Parathyroid adenoma (tissue), 2 donors: Measurements from ENCODE around the gene CFLAR.

ENCODE experiments used
- H2AFZ ChIP-seq: fragments of 300-600 bp; sonication (generic); one replicate; pipeline ENCODE4 v1.7.0; 2017; ENCODE audit warnings: antibody characterized with exemption, mild to moderate bottlenecking
- H3K27ac ChIP-seq: fragments of 300-600 bp; sonication (generic); one replicate; pipeline ENCODE4 v1.7.0; 2017
- H3K27me3 ChIP-seq: fragments of 300-600 bp; sonication (generic); one replicate; pipeline ENCODE4 v1.7.0; 2017; ENCODE audit warnings: low read length; ENCODE audit not compliant: control insufficient read depth, insufficient read depth
- H3K36me3 ChIP-seq: fragments of 300-600 bp; sonication (generic); one replicate; pipeline ENCODE4 v1.7.0; 2017; ENCODE audit warnings: low read length; ENCODE audit not compliant: control insufficient read depth, insufficient read depth
- H3K4me1 ChIP-seq: fragments of 300-600 bp; sonication (generic); one replicate; pipeline ENCODE4 v1.7.0; 2017; ENCODE audit warnings: control low read depth
- H3K4me2 ChIP-seq: fragments of 300-600 bp; sonication (generic); one replicate; pipeline ENCODE4 v1.7.0; 2017; ENCODE audit warnings: low read length
- H3K4me3 ChIP-seq: fragments of 300-600 bp; sonication (generic); one replicate; pipeline ENCODE4 v1.7.0; 2017; ENCODE audit warnings: low read depth, low read length
- H3K79me2 ChIP-seq: fragments of 300-600 bp; sonication (generic); one replicate; pipeline ENCODE4 v1.7.0; 2017; ENCODE audit warnings: control low read depth
- H3K9ac ChIP-seq: fragments of 300-600 bp; sonication (generic); one replicate; pipeline ENCODE4 v1.7.0; 2017; ENCODE audit warnings: mild to moderate bottlenecking
- H3K9me3 ChIP-seq: fragments of 300-600 bp; sonication (generic); one replicate; pipeline ENCODE4 v1.7.0; 2017; ENCODE audit warnings: low read length; ENCODE audit not compliant: control insufficient read depth
- CTCF ChIP-seq: fragments of 300-600 bp; sonication (generic); IDR thresholded peaks from one replicate; pipeline ENCODE4 v1.7.0; 2017; ENCODE audit warnings: antibody characterized with exemption, mild to moderate bottlenecking
- donor health status: primary hyperparathyroidism.

Gene CFLAR

GRCh38 chr2:201151127-201151981 lies 35.4 kb downstream of the CFLAR start:
- Histone ChIP-seq H3K4me2 (peak overlapping the region; percentile 29), H3K79me2 (no peaks in the 10 kb centered on the region), H3K4me1 (no peaks in the 10 kb centered on the region), H3K27me3 (no peaks in the 10 kb centered on the region), H2AFZ (no peak overlapping the region), H3K9ac (no peak overlapping the region), H3K4me3 (peak overlapping the region; percentile 6), H3K9me3 (no peaks in the 10 kb centered on the region), H3K27ac (peak overlapping the region; percentile 63), H3K36me3 (no peaks in the 10 kb centered on the region)
- no peak for TF ChIP-seq CTCF

GRCh38 chr2:201152517-201152916 lies 36.6 kb downstream of the CFLAR start:
- Histone ChIP-seq H3K9ac (no peak overlapping the region), H3K9me3 (no peaks in the 10 kb centered on the region), H3K4me1 (no peaks in the 10 kb centered on the region), H3K27me3 (no peaks in the 10 kb centered on the region), H3K36me3 (no peaks in the 10 kb centered on the region), H3K4me3 (no peak overlapping the region), H3K4me2 (no peak overlapping the region), H3K79me2 (no peaks in the 10 kb centered on the region), H2AFZ (no peak overlapping the region), H3K27ac (no peak overlapping the region)
- no peak for TF ChIP-seq CTCF

GRCh38 chr2:201152999-201153815 lies 37.2 kb downstream of the CFLAR start:
- no peaks in the 10 kb centered on the region for H3K4me1 ChIP-seq

GRCh38 chr2:201154615-201155399 lies 38.8 kb downstream of the CFLAR start:
- no peak overlapping the region for H3K27ac ChIP-seq
- no peak overlapping the region for H2AFZ ChIP-seq
- no peak overlapping the region for H3K4me2 ChIP-seq
- H3K9ac ChIP-seq = no peak overlapping the region
- H3K4me1 ChIP-seq = no peaks in the 10 kb centered on the region
- no peaks in the 10 kb centered on the region for H3K9me3 ChIP-seq
- no peaks in the 10 kb centered on the region for H3K79me2 ChIP-seq
- H3K36me3 ChIP-seq = no peaks in the 10 kb centered on the region
- no peak for TF ChIP-seq CTCF
- no peak overlapping the region for H3K4me3 ChIP-seq
- no peaks in the 10 kb centered on the region for H3K27me3 ChIP-seq

More at GRCh38 chr2:201152999-201153815, 37.2 kb downstream of the CFLAR start:
- Histone ChIP-seq H3K9me3 (no peaks in the 10 kb centered on the region), H3K79me2 (no peaks in the 10 kb centered on the region), H3K9ac (no peak overlapping the region), H3K36me3 (no peaks in the 10 kb centered on the region), H3K27ac (no peak overlapping the region), H2AFZ (no peak overlapping the region), H3K4me2 (no peak overlapping the region), H3K27me3 (no peaks in the 10 kb centered on the region), H3K4me3 (no peak overlapping the region)
- TF ChIP-seq CTCF = no peak
